EH (cell line): ENCODE data around the gene TSHB.
A peak's percentile ranks its signal among the peaks of the same experiment; 100 is the strongest.
"Not testable (repeated sequence)": the region's sequence is repeated elsewhere in the genome, so short reads cannot be mapped to it uniquely, and the experiment has no call there.

Experiments used
- DNase-seq: peaks from one replicate; pipeline ENCODE4 v3.0.0-alpha.2; 2015; ENCODE audit warnings: low read depth

The TSHB gene

GRCh38 chr1:115029526-115029925, at the start of gene TSHB:
Gene TSHB, plus strand, starts transcription at chr1:115029826. Its CDS starts 3,537 bp downstream, at chr1:115033363.
- DNase-seq: no peak

GRCh38 chr1:114982251-114982650, 47.4 kb upstream of the TSHB start:
- no peak for DNase-seq

GRCh38 chr1:114986286-114986685, 43.3 kb upstream of the TSHB start:
- no peak for DNase-seq

- DNase-seq: no peak
Measured at GRCh38 chr1:114988095-114988494, 41.5 kb upstream of the TSHB start.

- DNase-seq: no peak
Measured at GRCh38 chr1:114997510-114998289, 31.9 kb upstream of the TSHB start.

GRCh38 chr1:115006191-115006590, 23.4 kb upstream of the TSHB start:
- no peak for DNase-seq

- DNase-seq: no peak
Measured at GRCh38 chr1:115012006-115012405, 17.6 kb upstream of the TSHB start.

GRCh38 chr1:115012434-115012833, 17.2 kb upstream of the TSHB start:
- no peak for DNase-seq

- DNase-seq: no peak
Measured at GRCh38 chr1:115013792-115014191, 15.8 kb upstream of the TSHB start.

- not testable (repeated sequence) for DNase-seq
Measured at GRCh38 chr1:115019549-115019948, 10.1 kb upstream of the TSHB start.

GRCh38 chr1:115021145-115021544, 8.5 kb upstream of the TSHB start:
- no peak for DNase-seq

- DNase-seq: no peak
Measured at GRCh38 chr1:115023593-115023992, 6.0 kb upstream of the TSHB start.

GRCh38 chr1:115031595-115031994, 2.0 kb downstream of the TSHB start:
- peak; percentile 6 for DNase-seq

GRCh38 chr1:115035652-115036051, 6.0 kb downstream of the TSHB start:
- no peak for DNase-seq

- DNase-seq: no peak
Measured at GRCh38 chr1:115036814-115037507, 7.3 kb downstream of the TSHB start.

- no peak for DNase-seq
Measured at GRCh38 chr1:115040501-115040900, 10.9 kb downstream of the TSHB start.

GRCh38 chr1:115041654-115042053, 12.0 kb downstream of the TSHB start:
- peak; percentile 23 for DNase-seq

- no peak for DNase-seq
Measured at GRCh38 chr1:115046751-115047150, 17.1 kb downstream of the TSHB start.

GRCh38 chr1:115051850-115052249, 22.2 kb downstream of the TSHB start:
- no peak for DNase-seq

- DNase-seq: peak; percentile 54
Measured at GRCh38 chr1:115052454-115053083, 22.9 kb downstream of the TSHB start.

- peak; percentile 94 for DNase-seq
Measured at GRCh38 chr1:115056395-115056798, 26.8 kb downstream of the TSHB start.

- DNase-seq: peak; percentile 69
Measured at GRCh38 chr1:115057661-115058254, 28.1 kb downstream of the TSHB start.

- peak; percentile 69 for DNase-seq
Measured at GRCh38 chr1:115059316-115059715, 29.7 kb downstream of the TSHB start.
